ENCODE data around the gene ECE2.

DNA sequence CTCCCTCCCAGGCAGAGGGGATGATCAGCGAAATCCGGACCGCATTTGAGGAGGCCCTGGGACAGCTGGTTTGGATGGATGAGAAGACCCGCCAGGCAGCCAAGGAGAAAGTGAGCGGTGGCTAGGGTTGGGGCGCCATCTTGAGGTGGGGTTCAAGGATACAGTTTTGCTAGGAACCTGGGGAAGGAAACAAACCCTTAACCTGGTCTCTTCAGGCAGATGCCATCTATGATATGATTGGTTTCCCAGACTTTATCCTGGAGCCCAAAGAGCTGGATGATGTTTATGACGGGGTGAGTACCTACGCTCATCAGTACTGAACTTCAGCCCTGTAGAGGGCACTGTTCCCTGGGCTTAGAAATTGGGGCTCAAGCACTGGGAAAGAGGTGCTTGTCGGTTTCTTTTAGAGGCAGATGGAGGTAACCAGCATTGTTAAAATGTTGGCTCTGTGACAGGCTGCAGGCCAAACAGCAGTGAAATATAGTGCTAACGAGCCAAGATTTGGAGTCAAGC is 13.7 kb downstream of the ECE2 start:
- peak; percentile 83 for TF ChIP-seq CTCF (tag by site-specific recombination; IDR thresholded peaks at IDR 0.05)
- TF ChIP-seq GLI4 (tag by site-specific recombination; IDR thresholded peaks at IDR 0.05) = no peak
- TF ChIP-seq, protein P1, sequence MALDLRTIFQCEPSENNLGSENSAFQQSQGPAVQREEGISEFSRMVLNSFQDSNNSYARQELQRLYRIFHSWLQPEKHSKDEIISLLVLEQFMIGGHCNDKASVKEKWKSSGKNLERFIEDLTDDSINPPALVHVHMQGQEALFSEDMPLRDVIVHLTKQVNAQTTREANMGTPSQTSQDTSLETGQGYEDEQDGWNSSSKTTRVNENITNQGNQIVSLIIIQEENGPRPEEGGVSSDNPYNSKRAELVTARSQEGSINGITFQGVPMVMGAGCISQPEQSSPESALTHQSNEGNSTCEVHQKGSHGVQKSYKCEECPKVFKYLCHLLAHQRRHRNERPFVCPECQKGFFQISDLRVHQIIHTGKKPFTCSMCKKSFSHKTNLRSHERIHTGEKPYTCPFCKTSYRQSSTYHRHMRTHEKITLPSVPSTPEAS (tag by site-specific recombination; IDR thresholded peaks at IDR 0.05) = no peak
- TF ChIP-seq ZNF350 (tag by site-specific recombination; IDR thresholded peaks at IDR 0.05) = no peak
- TF ChIP-seq ZBTB20 (tag by site-specific recombination; IDR thresholded peaks at IDR 0.05) = no peak

Data from HEK293 (cell line).